ENCODE data around the gene ITGB3. TPM values are rescaled to one million over a fixed set of nuclear protein-coding genes. Genes with fewer than 3 reads are reported as not detected.

The ITGB3 gene
- polyA plus RNA-seq, 1 of the 3 experiments (the other 2 are of a cell fraction): 4.6 TPM

DNA sequence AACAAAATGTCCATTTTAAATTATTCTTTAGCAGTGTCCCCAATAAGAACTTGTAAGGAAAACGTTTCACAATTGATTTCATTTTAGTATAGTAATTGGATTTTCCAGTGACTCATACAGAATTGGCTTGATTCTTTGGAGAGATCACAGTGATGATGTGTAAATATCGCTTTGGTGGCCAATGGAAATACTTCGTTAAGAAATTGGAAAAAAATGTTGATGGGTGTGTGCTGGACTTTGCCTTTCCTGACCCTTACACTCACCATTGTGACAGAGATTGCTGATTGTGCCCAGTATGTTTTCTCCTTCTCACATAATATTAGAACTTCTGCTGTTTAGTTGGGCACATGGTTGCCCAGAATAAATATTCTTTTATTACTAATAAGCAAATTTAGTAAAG lies 62.7 kb downstream of the ITGB3 start (continued):
- TF ChIP-seq RFX5 (IDR thresholded peaks at IDR 0.05; ENCODE audit: low read length) (no peak), GABPA (IDR thresholded peaks at IDR 0.05; ENCODE audit: low read depth) (no peak), FOXJ3 (CRISPR knock-in tag; IDR thresholded peaks at IDR 0.05) (no peak)
- TF ChIP-seq, protein P1, sequence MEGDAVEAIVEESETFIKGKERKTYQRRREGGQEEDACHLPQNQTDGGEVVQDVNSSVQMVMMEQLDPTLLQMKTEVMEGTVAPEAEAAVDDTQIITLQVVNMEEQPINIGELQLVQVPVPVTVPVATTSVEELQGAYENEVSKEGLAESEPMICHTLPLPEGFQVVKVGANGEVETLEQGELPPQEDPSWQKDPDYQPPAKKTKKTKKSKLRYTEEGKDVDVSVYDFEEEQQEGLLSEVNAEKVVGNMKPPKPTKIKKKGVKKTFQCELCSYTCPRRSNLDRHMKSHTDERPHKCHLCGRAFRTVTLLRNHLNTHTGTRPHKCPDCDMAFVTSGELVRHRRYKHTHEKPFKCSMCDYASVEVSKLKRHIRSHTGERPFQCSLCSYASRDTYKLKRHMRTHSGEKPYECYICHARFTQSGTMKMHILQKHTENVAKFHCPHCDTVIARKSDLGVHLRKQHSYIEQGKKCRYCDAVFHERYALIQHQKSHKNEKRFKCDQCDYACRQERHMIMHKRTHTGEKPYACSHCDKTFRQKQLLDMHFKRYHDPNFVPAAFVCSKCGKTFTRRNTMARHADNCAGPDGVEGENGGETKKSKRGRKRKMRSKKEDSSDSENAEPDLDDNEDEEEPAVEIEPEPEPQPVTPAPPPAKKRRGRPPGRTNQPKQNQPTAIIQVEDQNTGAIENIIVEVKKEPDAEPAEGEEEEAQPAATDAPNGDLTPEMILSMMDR (IDR thresholded peaks at IDR 0.05): no peak
- TF ChIP-seq, protein P2, sequence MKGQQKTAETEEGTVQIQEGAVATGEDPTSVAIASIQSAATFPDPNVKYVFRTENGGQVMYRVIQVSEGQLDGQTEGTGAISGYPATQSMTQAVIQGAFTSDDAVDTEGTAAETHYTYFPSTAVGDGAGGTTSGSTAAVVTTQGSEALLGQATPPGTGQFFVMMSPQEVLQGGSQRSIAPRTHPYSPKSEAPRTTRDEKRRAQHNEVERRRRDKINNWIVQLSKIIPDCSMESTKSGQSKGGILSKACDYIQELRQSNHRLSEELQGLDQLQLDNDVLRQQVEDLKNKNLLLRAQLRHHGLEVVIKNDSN (IDR thresholded peaks at IDR 0.05; ENCODE audit: borderline replicate concordance, low read depth): no peak
- TF ChIP-seq, protein P3, sequence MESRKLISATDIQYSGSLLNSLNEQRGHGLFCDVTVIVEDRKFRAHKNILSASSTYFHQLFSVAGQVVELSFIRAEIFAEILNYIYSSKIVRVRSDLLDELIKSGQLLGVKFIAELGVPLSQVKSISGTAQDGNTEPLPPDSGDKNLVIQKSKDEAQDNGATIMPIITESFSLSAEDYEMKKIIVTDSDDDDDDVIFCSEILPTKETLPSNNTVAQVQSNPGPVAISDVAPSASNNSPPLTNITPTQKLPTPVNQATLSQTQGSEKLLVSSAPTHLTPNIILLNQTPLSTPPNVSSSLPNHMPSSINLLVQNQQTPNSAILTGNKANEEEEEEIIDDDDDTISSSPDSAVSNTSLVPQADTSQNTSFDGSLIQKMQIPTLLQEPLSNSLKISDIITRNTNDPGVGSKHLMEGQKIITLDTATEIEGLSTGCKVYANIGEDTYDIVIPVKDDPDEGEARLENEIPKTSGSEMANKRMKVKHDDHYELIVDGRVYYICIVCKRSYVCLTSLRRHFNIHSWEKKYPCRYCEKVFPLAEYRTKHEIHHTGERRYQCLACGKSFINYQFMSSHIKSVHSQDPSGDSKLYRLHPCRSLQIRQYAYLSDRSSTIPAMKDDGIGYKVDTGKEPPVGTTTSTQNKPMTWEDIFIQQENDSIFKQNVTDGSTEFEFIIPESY (IDR thresholded peaks at IDR 0.05; ENCODE audit: borderline replicate concordance, low read depth): no peak

DNA sequence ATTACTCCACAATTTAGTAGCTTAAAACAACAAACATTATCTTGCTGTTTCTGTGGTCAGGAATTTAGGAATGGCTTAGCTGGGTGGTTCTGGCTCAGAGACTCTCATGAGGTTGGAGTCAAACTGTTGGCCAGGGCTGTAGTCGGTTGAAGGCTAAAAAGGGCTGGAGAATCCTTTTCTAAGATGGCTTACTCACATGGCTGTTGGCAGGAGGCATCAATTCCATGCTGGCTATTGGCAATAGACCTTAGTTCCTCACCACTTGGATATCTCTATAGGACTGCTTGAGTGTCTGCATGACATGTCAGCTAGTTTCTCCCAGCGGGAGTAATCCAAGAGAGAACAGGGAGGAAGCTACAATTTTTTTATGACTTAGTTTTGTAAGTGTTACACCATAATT lies 63.5 kb downstream of the ITGB3 start:
- no peak overlapping the region for H3K4me2 ChIP-seq
- H3K36me3 ChIP-seq (replicated peaks in 1 of 2; ENCODE audit: control insufficient read depth in 1 of 2, insufficient read depth in 2 of 2, low read length in 1 of 2): peaks cover 0 to 7% of the 10 kb centered on the region in 2 experiments
- POLR2A ChIA-PET: no interaction called here
- TF ChIP-seq GATA2 (CRISPR knock-in tag; IDR thresholded peaks at IDR 0.05) (no peak), NRF1 (IDR thresholded peaks at IDR 0.05; ENCODE audit: low read depth, low read length) (no peak), RXRA (IDR thresholded peaks at IDR 0.05; ENCODE audit: borderline replicate concordance, low read depth) (no peak), TCF12 (IDR thresholded peaks at IDR 0.05) (no peak), EP300 (IDR thresholded peaks at IDR 0.05; ENCODE audit: borderline replicate concordance in 1 of 2, low read depth in 1 of 2, low read length in 1 of 2) (no peak), SIN3A (IDR thresholded peaks at IDR 0.05; ENCODE audit: borderline replicate concordance, low read depth, low read length) (no peak), TEAD4 (IDR thresholded peaks at IDR 0.05; ENCODE audit: borderline replicate concordance, insufficient read depth) (no peak), FOXJ3 (CRISPR knock-in tag; IDR thresholded peaks at IDR 0.05) (no peak), EZH2phosphoT487 (IDR thresholded peaks at IDR 0.05; ENCODE audit: borderline replicate concordance, low read depth) (no peak), MEF2A (IDR thresholded peaks at IDR 0.05; ENCODE audit: borderline replicate concordance, low read depth) (no peak), ELF1 (IDR thresholded peaks at IDR 0.05) (no peak), RCOR1 (IDR thresholded peaks at IDR 0.05; ENCODE audit: low read length) (no peak), SMC3 (IDR thresholded peaks at IDR 0.05; ENCODE audit: low read depth, low read length) (no peak)
- TF ChIP-seq, protein P4, sequence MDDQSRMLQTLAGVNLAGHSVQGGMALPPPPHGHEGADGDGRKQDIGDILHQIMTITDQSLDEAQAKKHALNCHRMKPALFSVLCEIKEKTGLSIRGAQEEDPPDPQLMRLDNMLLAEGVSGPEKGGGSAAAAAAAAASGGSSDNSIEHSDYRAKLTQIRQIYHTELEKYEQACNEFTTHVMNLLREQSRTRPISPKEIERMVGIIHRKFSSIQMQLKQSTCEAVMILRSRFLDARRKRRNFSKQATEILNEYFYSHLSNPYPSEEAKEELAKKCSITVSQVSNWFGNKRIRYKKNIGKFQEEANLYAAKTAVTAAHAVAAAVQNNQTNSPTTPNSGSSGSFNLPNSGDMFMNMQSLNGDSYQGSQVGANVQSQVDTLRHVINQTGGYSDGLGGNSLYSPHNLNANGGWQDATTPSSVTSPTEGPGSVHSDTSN (IDR thresholded peaks at IDR 0.05): no peak
- TF ChIP-seq, protein P5, sequence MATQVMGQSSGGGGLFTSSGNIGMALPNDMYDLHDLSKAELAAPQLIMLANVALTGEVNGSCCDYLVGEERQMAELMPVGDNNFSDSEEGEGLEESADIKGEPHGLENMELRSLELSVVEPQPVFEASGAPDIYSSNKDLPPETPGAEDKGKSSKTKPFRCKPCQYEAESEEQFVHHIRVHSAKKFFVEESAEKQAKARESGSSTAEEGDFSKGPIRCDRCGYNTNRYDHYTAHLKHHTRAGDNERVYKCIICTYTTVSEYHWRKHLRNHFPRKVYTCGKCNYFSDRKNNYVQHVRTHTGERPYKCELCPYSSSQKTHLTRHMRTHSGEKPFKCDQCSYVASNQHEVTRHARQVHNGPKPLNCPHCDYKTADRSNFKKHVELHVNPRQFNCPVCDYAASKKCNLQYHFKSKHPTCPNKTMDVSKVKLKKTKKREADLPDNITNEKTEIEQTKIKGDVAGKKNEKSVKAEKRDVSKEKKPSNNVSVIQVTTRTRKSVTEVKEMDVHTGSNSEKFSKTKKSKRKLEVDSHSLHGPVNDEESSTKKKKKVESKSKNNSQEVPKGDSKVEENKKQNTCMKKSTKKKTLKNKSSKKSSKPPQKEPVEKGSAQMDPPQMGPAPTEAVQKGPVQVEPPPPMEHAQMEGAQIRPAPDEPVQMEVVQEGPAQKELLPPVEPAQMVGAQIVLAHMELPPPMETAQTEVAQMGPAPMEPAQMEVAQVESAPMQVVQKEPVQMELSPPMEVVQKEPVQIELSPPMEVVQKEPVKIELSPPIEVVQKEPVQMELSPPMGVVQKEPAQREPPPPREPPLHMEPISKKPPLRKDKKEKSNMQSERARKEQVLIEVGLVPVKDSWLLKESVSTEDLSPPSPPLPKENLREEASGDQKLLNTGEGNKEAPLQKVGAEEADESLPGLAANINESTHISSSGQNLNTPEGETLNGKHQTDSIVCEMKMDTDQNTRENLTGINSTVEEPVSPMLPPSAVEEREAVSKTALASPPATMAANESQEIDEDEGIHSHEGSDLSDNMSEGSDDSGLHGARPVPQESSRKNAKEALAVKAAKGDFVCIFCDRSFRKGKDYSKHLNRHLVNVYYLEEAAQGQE (IDR thresholded peaks at IDR 0.05; ENCODE audit: low read depth, low read length): no peak
- TF ChIP-seq, protein P6, sequence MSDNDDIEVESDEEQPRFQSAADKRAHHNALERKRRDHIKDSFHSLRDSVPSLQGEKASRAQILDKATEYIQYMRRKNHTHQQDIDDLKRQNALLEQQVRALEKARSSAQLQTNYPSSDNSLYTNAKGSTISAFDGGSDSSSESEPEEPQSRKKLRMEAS (IDR thresholded peaks at IDR 0.05; ENCODE audit: low read depth): no peak
- TF ChIP-seq, protein P7, sequence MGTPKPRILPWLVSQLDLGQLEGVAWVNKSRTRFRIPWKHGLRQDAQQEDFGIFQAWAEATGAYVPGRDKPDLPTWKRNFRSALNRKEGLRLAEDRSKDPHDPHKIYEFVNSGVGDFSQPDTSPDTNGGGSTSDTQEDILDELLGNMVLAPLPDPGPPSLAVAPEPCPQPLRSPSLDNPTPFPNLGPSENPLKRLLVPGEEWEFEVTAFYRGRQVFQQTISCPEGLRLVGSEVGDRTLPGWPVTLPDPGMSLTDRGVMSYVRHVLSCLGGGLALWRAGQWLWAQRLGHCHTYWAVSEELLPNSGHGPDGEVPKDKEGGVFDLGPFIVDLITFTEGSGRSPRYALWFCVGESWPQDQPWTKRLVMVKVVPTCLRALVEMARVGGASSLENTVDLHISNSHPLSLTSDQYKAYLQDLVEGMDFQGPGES (IDR thresholded peaks at IDR 0.05; ENCODE audit: low read depth, low read length): no peak
- WGBS (ENCODE audit: low lambda C conversion rate): 76% methylated on average over 2 of the region's 2 CpGs
- CTCF ChIA-PET: interaction anchor here (0.7 to 8.1 kb wide), 18 partner anchors 10 to 375 kb away, joined by 3 to 279 read pairs (median 12); partner anchors contain the start of gene ITGB3
- DNase-seq: no peak
- no peaks in the 10 kb centered on the region for H3K27me3 ChIP-seq (ENCODE audit: insufficient read depth)
- H2AFZ ChIP-seq (ENCODE audit: low read depth): no peak overlapping the region
- no peaks in the 10 kb centered on the region for H3K9me2 ChIP-seq
- H3K27ac ChIP-seq (ENCODE audit: low read depth in 2 of 2, low read length in 1 of 2): no peak overlapping the region
- H3K79me2 ChIP-seq (ENCODE audit: insufficient read depth): no peaks in the 10 kb centered on the region
- H3K4me3 ChIP-seq (ENCODE audit: low read depth in 2 of 2, low read length in 1 of 2): no peak overlapping the region
- peaks cover 28% of the 10 kb centered on the region for H3F3A ChIP-seq (replicated peaks; ENCODE audit: insufficient read depth)
- H3K9me3 ChIP-seq: peaks cover 17% of the 10 kb centered on the region
- H3K9ac ChIP-seq: no peak overlapping the region
- no peaks in the 10 kb centered on the region for H4K20me1 ChIP-seq (ENCODE audit: insufficient read depth)
- peaks cover 0 to 18% of the 10 kb centered on the region in 2 experiments; a peak in 2 of 4 replicates for H3K4me1 ChIP-seq (ENCODE audit: control insufficient read depth in 1 of 2, insufficient read depth in 2 of 2, low read depth in 1 of 2, low read length in 1 of 2)
